Breast epithelium (tissue), 4 donors: ENCODE results near the gene SPINT2. TPM values are rescaled to one million over a fixed set of nuclear protein-coding genes. Genes with fewer than 3 reads are reported as not detected.

ENCODE experiments used
- DNase-seq, 2 donors: peaks; one replicate each; pipeline ENCODE4 v3.0.0-alpha.2; 2019; ENCODE audit warnings: low spot score in 2 of 2
- H3K27ac ChIP-seq, 2 donors: fragments of 200-600 bp; sonication (generic) in 1 of 2; one replicate each; pipeline ENCODE4 v1.5.1; 2016 to 2019; ENCODE audit warnings: mild to moderate bottlenecking in 1 of 2
- H3K27me3 ChIP-seq, 2 donors: fragments of 200-600 bp; sonication (generic) in 1 of 2; one replicate each; pipeline versions ENCODE4 v1.5.1 to v1.6.0; 2017 to 2019; ENCODE audit warnings: control low read depth in 1 of 2, mild to moderate bottlenecking in 1 of 2
- H3K36me3 ChIP-seq: fragments of 200-600 bp; one replicate; pipeline ENCODE4 v1.5.1; 2019
- H3K4me1 ChIP-seq, 2 donors: fragments of 200-600 bp; sonication (generic); one replicate each; pipeline ENCODE4 v1.5.1; 2016 to 2019; ENCODE audit warnings: control low read depth in 1 of 2
- H3K4me3 ChIP-seq, 3 donors: fragments of 200-600 bp; sonication (generic); 1 replicate in 2 of 3; 2 replicates in 1 of 3; pipeline ENCODE4 v1.5.1; 2016 to 2019; ENCODE audit warnings: mild to moderate bottlenecking in 3 of 3, moderate library complexity in 2 of 3
- H3K9me3 ChIP-seq, 2 donors: fragments of 200-600 bp; sonication (generic) in 1 of 2; one replicate each; pipeline ENCODE4 v1.5.1; 2016 to 2019; ENCODE audit warnings: control low read depth in 1 of 2
- CTCF ChIP-seq, 3 donors: fragments of 450-650 bp; IDR thresholded peaks; one replicate each; pipeline ENCODE4 v1.5.1; 2016 to 2017; ENCODE audit warnings: antibody characterized with exemption in 3 of 3, mild to moderate bottlenecking in 3 of 3, moderate library complexity in 3 of 3
- POLR2A ChIP-seq: fragments of 450-650 bp; IDR thresholded peaks from one replicate; pipeline ENCODE4 v1.6.1; 2016; ENCODE audit warnings: antibody characterized with exemption, mild to moderate bottlenecking, moderate library complexity
- POLR2AphosphoS5 ChIP-seq, 3 donors: sonication (generic); formaldehyde crosslinking; IDR thresholded peaks; one replicate each; pipeline ENCODE4 v1.6.1; 2017; ENCODE audit warnings: antibody characterized with exemption in 3 of 3
- intact Hi-C: fragments of 100-400 bp; cut with DNase I; formaldehyde crosslinking; loops from one replicate; pipeline ENCODE4 v1.15.1; 2023; ENCODE audit warnings: low total_unique reads
- total RNA-seq, 3 donors: library from RNA; depleted of rRNA; stranded (reverse); fragments of >200 nt; gene quantifications; one replicate each; pipeline ENCODE4 v1.1.0, GENCODE V29; 2016

SPINT2 gene
- total RNA-seq, 3 donors from 2014 or later: 17.1 to 639 (median 492) TPM

DNA sequence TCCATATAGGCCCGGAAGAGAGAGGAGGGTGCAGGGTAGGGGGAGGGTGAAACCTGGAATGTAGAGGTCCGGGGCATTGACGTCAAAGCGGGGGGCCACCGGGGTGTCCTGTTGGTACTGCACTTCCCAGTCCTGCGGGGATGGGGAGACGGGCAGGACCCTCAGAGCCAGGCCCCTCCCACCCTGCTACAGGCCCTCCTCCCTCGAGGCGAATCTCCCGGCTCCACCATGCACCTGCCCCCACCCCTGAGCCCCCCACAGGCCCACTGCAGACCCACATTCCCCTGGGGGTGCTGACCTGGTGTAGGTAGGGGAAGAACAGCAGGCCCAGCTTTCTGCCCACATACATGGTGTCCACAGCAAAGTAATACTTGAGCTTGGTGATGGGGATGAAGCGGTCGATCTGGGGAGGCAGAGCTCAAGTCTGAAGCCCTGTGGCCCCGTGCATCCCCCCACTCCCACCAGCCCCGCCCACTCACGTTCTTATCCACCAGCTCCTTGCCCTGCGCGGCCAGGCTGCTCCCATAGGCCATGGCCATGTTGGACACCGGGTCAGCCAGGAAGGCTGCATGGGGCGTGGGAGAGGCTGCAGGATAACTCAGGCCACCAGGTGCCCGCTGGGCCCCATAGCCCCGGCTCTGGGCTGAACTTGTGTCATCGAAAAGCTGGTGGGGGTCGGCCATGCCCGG is 44.7 kb downstream of the SPINT2 start:
- no peak overlapping the region for H3K4me3 ChIP-seq
- H3K9me3 ChIP-seq: no peaks in the 10 kb centered on the region
- TF ChIP-seq POLR2AphosphoS5 (IDR thresholded peaks at IDR 0.05): no peak
- no peak for TF ChIP-seq POLR2A
- no peak for TF ChIP-seq CTCF (IDR thresholded peaks at IDR 0.05)
- no peaks in the 10 kb centered on the region for H3K4me1 ChIP-seq
- DNase-seq: no peak
- no peaks in the 10 kb centered on the region for H3K36me3 ChIP-seq
- intact Hi-C loops: no loop called here
- H3K27me3 ChIP-seq: no peaks in the 10 kb centered on the region
- H3K27ac ChIP-seq: no peak overlapping the region

DNA sequence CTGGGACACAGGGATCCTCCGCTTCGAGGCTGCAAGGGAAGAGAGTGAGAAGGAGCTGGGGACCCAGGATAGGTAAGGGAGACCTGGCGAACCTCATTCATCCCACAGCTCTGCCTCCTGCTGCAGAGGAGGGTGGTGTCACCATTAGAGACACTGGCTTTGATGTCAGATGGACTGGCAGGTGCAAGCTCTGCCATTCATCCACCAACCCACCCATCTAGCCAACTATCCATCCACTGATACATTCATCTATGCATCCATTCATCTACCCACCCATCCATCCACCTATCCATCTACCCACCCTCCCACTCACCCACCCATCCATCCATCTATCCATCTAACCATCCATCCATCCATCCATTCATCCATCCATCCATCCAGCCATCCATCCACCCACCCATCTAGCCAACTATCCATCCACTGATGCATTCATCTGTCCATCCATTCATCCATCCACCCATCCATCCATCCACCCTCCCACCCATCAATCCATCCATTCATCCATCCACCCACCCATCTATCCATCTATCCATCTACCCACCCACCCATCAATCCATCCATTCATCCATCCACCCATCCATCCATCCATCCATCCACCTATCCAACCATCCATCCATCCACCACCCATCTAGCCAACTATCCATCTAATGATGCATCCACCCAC is 45.4 kb downstream of the SPINT2 start:
- Histone ChIP-seq H3K4me1 (no peaks in the 10 kb centered on the region), H3K36me3 (no peaks in the 10 kb centered on the region), H3K27ac (no peak overlapping the region), H3K27me3 (no peaks in the 10 kb centered on the region), H3K4me3 (no peak overlapping the region), H3K9me3 (no peaks in the 10 kb centered on the region)
- no peak for DNase-seq
- no peak for TF ChIP-seq CTCF (IDR thresholded peaks at IDR 0.05)
- TF ChIP-seq POLR2A: no peak
- no peak for TF ChIP-seq POLR2AphosphoS5 (IDR thresholded peaks at IDR 0.05)
- intact Hi-C loops: no loop called here

DNA sequence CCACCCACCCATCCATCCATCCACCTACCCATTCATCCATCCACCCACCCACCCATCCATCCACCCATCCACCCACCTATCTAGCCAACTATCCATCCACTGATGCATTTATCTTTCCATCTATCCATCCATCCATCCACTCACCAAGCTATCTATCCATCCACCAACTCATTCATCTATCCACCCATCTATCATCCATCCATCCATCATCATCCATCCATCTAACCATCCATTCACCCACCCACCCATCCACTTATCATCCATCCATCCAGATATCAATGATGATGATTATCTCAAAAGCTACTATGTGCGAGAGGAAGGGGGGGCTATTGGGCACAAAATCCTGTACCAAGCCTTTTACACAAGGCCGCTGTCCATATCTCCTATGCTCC is 45.9 kb downstream of the SPINT2 start:
- intact Hi-C loops: no loop called here
- Histone ChIP-seq H3K27me3 (no peaks in the 10 kb centered on the region), H3K27ac (no peak overlapping the region), H3K36me3 (no peaks in the 10 kb centered on the region), H3K4me1 (no peaks in the 10 kb centered on the region), H3K4me3 (no peak overlapping the region), H3K9me3 (no peaks in the 10 kb centered on the region)
- no peak for DNase-seq
- TF ChIP-seq POLR2A (no peak), CTCF (IDR thresholded peaks at IDR 0.05) (no peak), POLR2AphosphoS5 (IDR thresholded peaks at IDR 0.05) (no peak)

- no peaks in the 10 kb centered on the region for H3K9me3 ChIP-seq
- no peaks in the 10 kb centered on the region for H3K4me1 ChIP-seq
- H3K27ac ChIP-seq: no peak overlapping the region
- no peak for DNase-seq
- TF ChIP-seq POLR2A: no peak
- TF ChIP-seq CTCF (IDR thresholded peaks at IDR 0.05): no peak
- TF ChIP-seq POLR2AphosphoS5 (IDR thresholded peaks at IDR 0.05): no peak
- H3K36me3 ChIP-seq: no peaks in the 10 kb centered on the region
- H3K4me3 ChIP-seq: no peak overlapping the region
- intact Hi-C loops: no loop called here
- H3K27me3 ChIP-seq: no peaks in the 10 kb centered on the region
These were observed 46.6 kb downstream of the SPINT2 start for GRCh38 chr19:38310986-38311385.
